GM12878 (cell line): ENCODE data around the gene SCYGR3.

Experiments
- ASH2L ChIP-seq: fragments of 300-600, 200-600 bp; sonication (generic); IDR thresholded peaks from 2 replicates; pipeline ENCODE4 v1.6.1; 2017; ENCODE audit warnings: low read depth, mild to moderate bottlenecking, borderline replicate concordance
- BCL11A ChIP-seq: IDR thresholded peaks from 2 replicates; pipeline ENCODE4 v1.6.1; 2011; ENCODE audit warnings: low read depth, low read length
- BMI1 ChIP-seq: fragments of 450-650 bp; IDR thresholded peaks from 2 replicates; pipeline ENCODE4 v1.6.1; 2016; ENCODE audit warnings: mild to moderate bottlenecking, moderate library complexity, borderline replicate concordance
- CBX5 ChIP-seq: sonication (generic); IDR thresholded peaks from 2 replicates; pipeline ENCODE4 v1.6.1; 2016; ENCODE audit warnings: low read depth, moderate library complexity, mild to moderate bottlenecking, inconsistent platforms
- CTCF ChIP-seq, 3 experiments: IDR thresholded peaks in 2 of 3; conservative IDR thresholded peaks in 1 of 3; 2 replicates each; pipeline ENCODE4 v1.5.1; 2011; ENCODE audit warnings: low read depth in 3 of 3, low read length in 3 of 3, mild to moderate bottlenecking in 3 of 3, control low read depth in 2 of 3, moderate library complexity in 2 of 3, inconsistent platforms in 1 of 3, mixed read lengths in 1 of 3; ENCODE audit not compliant: control insufficient read depth in 2 of 3, insufficient read depth in 1 of 3; ENCODE audit errors: extremely low read depth in 1 of 3
- JUND ChIP-seq: IDR thresholded peaks from 2 replicates; pipeline ENCODE4 v1.6.1; 2012; ENCODE audit warnings: low read depth, mild to moderate bottlenecking, low read length, improper control_type of control experiment, moderate library complexity
- POLR2A ChIP-seq: IDR thresholded peaks from 2 replicates; pipeline ENCODE4 v1.6.1; 2011; ENCODE audit warnings: low read depth, mild to moderate bottlenecking, low read length
- POLR2AphosphoS5 ChIP-seq: IDR thresholded peaks from 2 replicates; pipeline ENCODE4 v1.6.1; 2011; ENCODE audit warnings: mild to moderate bottlenecking, low read length, inconsistent platforms
- SP1 ChIP-seq: IDR thresholded peaks from one replicate; pipeline ENCODE4 v1.6.1; 2011; ENCODE audit warnings: low read depth, low read length
- TAF1 ChIP-seq: IDR thresholded peaks from 2 replicates; pipeline ENCODE4 v1.6.1; 2011; ENCODE audit warnings: mild to moderate bottlenecking, low read depth, low read length, borderline replicate concordance
- YY1 ChIP-seq: IDR thresholded peaks from 2 replicates; pipeline ENCODE4 v1.6.1; 2011; ENCODE audit warnings: low read depth, mild to moderate bottlenecking, low read length
- ZNF384 ChIP-seq: IDR thresholded peaks from 2 replicates; pipeline ENCODE4 v1.6.1; 2012; ENCODE audit warnings: low read depth, mild to moderate bottlenecking, low read length, improper control_type of control experiment, borderline replicate concordance
- TF ChIP-seq, protein P1 (sequence below): fragments of 450-650 bp; IDR thresholded peaks from 2 replicates; pipeline ENCODE4 v1.6.1; 2017; ENCODE audit warnings: mild to moderate bottlenecking
- TF ChIP-seq, protein P2 (sequence below): IDR thresholded peaks from 2 replicates; pipeline ENCODE4 v1.6.1; 2012; ENCODE audit warnings: low read depth, low read length, improper control_type of control experiment

DNA sequence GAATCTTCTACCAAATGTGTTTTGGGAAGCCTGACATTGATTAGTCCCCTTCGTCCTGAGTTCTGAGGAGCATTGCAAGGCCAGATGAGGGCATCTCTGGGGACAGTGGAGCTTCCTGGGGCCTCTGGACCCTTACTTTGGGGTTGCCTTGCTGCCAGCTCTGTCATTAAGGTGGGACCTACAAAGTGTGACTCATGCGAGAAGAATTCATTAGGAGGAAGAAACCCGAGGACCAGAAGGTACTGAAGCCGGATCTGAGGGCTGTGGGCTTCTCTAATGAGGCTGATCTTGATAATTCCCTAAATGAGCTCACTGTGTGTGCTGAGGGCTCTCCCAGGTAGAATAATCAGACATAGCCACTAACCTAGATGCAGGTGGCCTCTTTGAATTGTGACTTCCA is 16.6 kb downstream of the SCYGR3 start:
- TF ChIP-seq ASH2L (no peak), TAF1 (no peak), POLR2A (no peak), ZNF384 (no peak), SP1 (no peak), YY1 (no peak), BCL11A (no peak), POLR2AphosphoS5 (no peak), CTCF (IDR thresholded peaks at IDR 0.05 in 2 of 3, conservative IDR thresholded peaks at IDR 0.05 in 1 of 3; ENCODE audit: control insufficient read depth in 2 of 3, extremely low read depth in 1 of 3, insufficient read depth in 1 of 3, low read depth in 3 of 3, low read length in 3 of 3) (no peak), BMI1 (no peak), CBX5 (no peak), JUND (no peak)
- TF ChIP-seq, protein P1, sequence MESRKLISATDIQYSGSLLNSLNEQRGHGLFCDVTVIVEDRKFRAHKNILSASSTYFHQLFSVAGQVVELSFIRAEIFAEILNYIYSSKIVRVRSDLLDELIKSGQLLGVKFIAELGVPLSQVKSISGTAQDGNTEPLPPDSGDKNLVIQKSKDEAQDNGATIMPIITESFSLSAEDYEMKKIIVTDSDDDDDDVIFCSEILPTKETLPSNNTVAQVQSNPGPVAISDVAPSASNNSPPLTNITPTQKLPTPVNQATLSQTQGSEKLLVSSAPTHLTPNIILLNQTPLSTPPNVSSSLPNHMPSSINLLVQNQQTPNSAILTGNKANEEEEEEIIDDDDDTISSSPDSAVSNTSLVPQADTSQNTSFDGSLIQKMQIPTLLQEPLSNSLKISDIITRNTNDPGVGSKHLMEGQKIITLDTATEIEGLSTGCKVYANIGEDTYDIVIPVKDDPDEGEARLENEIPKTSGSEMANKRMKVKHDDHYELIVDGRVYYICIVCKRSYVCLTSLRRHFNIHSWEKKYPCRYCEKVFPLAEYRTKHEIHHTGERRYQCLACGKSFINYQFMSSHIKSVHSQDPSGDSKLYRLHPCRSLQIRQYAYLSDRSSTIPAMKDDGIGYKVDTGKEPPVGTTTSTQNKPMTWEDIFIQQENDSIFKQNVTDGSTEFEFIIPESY: no peak
- TF ChIP-seq, protein P2, sequence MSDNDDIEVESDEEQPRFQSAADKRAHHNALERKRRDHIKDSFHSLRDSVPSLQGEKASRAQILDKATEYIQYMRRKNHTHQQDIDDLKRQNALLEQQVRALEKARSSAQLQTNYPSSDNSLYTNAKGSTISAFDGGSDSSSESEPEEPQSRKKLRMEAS: no peak
